GM18909 (cell line): ENCODE results near the gene IQGAP3.

Source experiments
- ATAC-seq: cut with Tn5 transposase; IDR thresholded peaks from one replicate; pipeline ENCODE4 v1.9.1; 2021; ENCODE audit warnings: mild to moderate bottlenecking; ENCODE audit not compliant: unreplicated experiment, poor library complexity

Gene IQGAP3

DNA sequence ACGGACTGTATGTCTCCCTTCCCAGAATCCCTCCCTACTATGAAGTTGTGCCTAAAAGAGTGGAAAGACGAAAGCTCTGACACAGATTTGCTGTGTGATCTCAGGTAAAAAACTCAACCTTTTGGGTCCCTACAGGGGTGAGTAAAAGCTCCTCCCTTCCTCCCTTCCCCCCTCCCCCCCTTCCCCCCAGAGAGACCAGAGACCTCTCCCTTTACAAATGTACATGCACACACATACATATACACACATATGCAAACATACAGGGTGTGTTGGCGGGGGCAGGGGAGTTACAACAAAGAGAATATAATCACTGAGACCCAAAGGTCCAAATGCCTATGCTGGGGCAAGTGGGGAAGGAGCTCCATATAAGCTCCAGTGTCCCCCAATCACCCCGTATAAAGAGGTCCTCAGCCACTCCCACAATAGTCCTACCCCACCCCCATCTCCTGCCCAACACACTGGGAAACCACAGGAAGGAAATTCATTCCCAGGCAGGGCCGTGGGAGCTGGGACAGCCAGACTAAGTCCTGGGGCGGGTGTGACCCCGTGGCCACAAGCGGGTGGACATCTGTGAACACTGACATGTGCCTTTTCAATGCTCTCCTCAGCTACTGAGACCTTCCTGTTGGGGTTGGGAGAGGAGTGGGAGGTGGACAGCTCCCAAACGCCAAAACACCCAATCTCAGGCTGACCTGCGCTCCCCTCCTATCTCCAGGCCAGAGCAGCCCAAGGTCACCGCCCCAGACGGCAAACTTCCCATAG, 73.8 kb downstream of the IQGAP3 start:
- no peak for ATAC-seq

- no peak for ATAC-seq
These were observed 74.5 kb downstream of the IQGAP3 start for GRCh38 chr1:156497743-156498431.

- no peak for ATAC-seq
These were observed 75.2 kb downstream of the IQGAP3 start for GRCh38 chr1:156497078-156497742.

- no peak for ATAC-seq
These were observed 76.1 kb downstream of the IQGAP3 start for GRCh38 chr1:156496211-156496761.

DNA sequence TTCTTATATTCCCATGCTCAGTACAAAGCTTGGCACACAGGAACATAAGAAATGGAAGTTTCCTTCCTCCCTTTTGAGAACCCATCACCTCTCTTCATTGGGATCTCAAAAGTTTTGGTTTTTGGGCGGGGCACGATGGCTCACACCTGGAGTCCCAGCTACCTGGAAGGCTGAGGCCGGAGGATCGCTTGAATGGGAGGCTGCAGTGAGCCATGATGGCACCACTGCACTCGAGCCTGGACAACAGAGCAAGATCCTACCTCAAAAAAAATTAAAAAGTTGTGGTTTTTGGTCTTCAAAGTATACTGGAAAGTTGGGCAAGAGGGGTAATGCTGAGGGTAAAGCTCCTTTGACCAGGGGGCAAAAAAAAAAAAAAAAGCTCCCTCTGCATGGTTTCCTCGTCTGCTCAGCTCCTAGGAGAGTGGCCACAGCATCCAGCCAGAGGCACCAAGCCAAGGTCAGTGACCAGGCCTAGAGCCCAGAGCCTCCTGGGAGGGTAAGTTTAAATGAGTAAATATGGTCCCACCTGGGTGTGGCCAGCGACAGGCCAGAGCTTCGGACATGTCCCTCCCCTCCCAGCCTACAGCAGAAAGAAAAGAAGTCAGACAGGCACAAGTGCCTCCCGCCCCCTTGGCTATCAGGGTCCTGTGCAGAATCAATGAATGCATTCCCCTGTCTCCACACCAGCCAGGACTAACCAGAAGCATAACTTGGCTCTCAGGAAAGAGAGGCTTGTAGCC, 76.8 kb downstream of the IQGAP3 start:
- ATAC-seq = no peak

DNA sequence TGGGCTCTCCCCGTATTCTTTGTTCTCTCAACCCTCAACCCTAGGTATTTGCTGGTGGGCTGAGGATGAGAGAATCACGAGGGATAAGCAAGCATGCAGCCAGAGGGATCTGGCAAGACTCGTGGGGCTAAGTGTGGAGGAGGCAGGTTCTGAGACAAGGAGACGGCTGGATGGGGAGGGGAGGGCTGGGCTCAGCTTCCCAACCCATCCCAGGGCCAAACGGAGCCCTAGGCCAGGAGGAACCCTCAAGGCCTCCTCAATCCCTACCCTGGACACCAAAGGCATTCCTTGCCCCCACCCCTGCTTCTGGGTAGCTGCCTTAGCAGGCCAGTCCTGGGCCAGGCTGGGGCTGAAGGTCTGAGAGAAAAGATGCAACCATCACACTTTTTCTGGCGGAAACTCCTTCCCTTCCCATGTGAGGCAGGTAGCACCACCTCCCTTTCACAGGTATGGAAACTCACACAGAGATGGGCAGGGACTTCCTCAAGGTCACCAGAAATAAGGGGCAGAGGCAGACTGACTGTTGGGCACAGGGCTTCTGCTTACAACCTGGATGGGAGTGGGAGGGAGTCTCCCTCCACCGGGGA, 78.0 kb downstream of the IQGAP3 start:
- ATAC-seq = no peak

- ATAC-seq = no peak
These were observed 78.6 kb downstream of the IQGAP3 start for GRCh38 chr1:156493742-156494141.

- no peak for ATAC-seq
These were observed 79.2 kb downstream of the IQGAP3 start for GRCh38 chr1:156493154-156493631.

- no peak for ATAC-seq
These were observed 79.7 kb downstream of the IQGAP3 start for GRCh38 chr1:156492591-156493080.

GRCh38 chr1:156492013-156492590, 80.3 kb downstream of the IQGAP3 start:
- no peak for ATAC-seq

- ATAC-seq = no peak
These were observed 81.0 kb downstream of the IQGAP3 start for GRCh38 chr1:156491151-156491949.

DNA sequence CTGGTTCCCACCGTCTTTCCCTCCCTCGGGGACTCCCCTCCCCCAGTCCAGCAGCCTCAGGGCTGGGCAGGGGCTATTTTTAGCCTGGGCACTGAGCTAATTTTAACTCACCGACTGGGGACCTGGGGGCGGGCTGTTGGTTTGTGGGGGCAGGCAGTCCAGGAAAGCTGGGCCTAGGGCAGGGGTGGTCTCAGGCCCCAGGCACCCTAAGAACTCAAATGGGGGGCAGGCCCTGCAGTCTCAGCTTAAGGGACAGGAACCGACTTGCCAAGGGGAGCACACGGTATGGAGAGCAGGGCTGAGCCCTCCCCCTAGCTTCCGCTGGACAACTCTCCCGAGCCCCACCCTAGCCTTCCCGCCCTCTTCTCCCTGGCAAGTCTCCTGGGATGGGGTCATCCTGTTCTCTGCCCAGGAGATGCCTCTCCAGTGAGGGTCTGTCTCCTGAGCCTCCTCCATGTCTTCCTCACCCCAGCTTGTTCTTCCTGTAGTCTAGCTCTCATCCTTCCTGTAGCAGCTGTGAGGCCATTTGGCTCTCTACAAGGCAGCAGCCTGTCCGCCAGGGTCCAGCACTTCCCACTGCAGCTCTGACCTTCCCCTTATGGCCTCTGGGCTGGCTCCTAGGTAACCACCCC, 81.8 kb downstream of the IQGAP3 start:
- no peak for ATAC-seq

DNA sequence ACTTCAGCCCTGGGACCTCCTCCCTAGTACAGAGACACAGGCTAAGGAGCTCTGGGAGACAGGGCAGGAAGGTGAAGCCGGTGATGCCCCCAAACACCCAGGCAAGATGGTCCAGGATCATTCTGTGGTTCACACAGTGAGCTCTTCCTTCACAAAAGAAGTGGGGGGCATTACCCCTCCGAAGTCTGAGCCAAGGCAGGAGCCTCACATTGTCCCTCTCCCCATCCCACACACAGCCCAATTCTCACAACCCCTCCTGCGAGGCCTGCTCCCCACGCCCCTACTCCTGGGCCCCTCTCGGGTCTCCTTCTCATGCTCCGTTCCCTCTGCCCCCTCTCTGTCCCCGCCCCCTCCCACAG, 82.5 kb downstream of the IQGAP3 start:
- ATAC-seq = no peak

GRCh38 chr1:156489166-156489934, 83.0 kb downstream of the IQGAP3 start:
- peak; percentile 20 for ATAC-seq

GRCh38 chr1:156488566-156489165, 83.7 kb downstream of the IQGAP3 start:
- ATAC-seq = peak; percentile 64

- no peak for ATAC-seq
These were observed 84.5 kb downstream of the IQGAP3 start for GRCh38 chr1:156487862-156488261.
